ENCODE data around the gene NLGN1.

GRCh38 chr3:173893066-173893465, 495.5 kb downstream of the NLGN1 start:
- TF ChIP-seq POLR2A (IDR thresholded peaks at IDR 0.05): no peak
- no peak for TF ChIP-seq CTCF (IDR thresholded peaks at IDR 0.05)
- TF ChIP-seq EP300 (IDR thresholded peaks at IDR 0.05): no peak

All from suprapubic skin (tissue), 3 donors.